ENCODE measurements around the gene CREB5.

GRCh38 chr7:28395404-28395803 is 16.9 kb upstream of the CREB5 start:
- TF ChIP-seq POLR2A (IDR thresholded peaks at IDR 0.05) (no peak), CTCF (IDR thresholded peaks at IDR 0.05) (no peak)
